ENCODE results near the gene SLC5A3. TPM values are rescaled to one million over a fixed set of nuclear protein-coding genes. Genes with fewer than 3 reads are reported as not detected.

SLC5A3 gene
- total RNA-seq, 1 experiment from 2014 or later = 12.3 TPM

DNA sequence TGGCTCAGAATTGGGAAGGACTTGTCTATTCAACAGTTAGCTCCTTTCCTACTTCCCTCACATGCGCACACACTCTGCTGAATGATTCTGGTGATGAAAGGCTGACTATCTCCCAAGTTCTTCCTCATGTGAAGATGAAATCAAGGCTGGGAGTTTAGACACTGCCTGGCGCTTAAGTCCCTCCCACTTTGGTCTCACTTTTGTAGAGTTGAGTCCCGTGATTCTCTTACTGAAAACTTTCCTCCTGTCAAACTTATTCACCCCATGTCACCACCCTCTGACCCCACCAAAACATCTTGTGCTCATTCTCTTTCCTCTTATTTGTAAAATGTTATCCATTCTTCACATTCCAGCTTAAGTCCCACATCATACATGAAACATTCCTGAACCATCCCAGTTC, 8.4 kb upstream of the SLC5A3 start:
- Histone ChIP-seq H3K56ac (ENCODE audit: insufficient read length, low read depth, low read length) (no peak overlapping the region), H2BK15ac (ENCODE audit: low read depth, low read length) (no peak overlapping the region), H3K79me1 (ENCODE audit: insufficient read depth, low read depth, low read length, poor library complexity, severe bottlenecking) (no peaks in the 10 kb centered on the region), H2BK20ac (ENCODE audit: low read depth, low read length, poor library complexity, severe bottlenecking) (peak overlapping the region; percentile 32), H3K79me2 (ENCODE audit: insufficient read depth, low read length) (no peaks in the 10 kb centered on the region), H3K9me3 (ENCODE audit: control insufficient read depth, low read depth, low read length) (no peaks in the 10 kb centered on the region), H3K18ac (ENCODE audit: insufficient read length, low read depth, low read length) (no peak overlapping the region), H2BK12ac (ENCODE audit: insufficient read length, low read depth, low read length) (no peak overlapping the region), H2BK5ac (ENCODE audit: insufficient read length, low read length) (no peak overlapping the region), H4K8ac (replicated peaks; ENCODE audit: insufficient read length, low read depth, low read length) (no peak overlapping the region), H2AFZ (ENCODE audit: low read length) (no peak overlapping the region), H4K91ac (ENCODE audit: insufficient read length, low read depth, low read length) (no peak overlapping the region), H3K14ac (ENCODE audit: insufficient read depth, low read length) (no peak overlapping the region), H3K4me1 (ENCODE audit: insufficient read depth, low read length) (no peaks in the 10 kb centered on the region), H3K4me2 (ENCODE audit: insufficient read depth, insufficient read length, low read length) (no peak overlapping the region), H3K23ac (ENCODE audit: insufficient read length, low read depth, low read length) (no peak overlapping the region), H2AK5ac (ENCODE audit: insufficient read length, low read length) (no peak overlapping the region), H3K27me3 (ENCODE audit: insufficient read depth, low read length) (no peaks in the 10 kb centered on the region), H3K9ac (ENCODE audit: extremely low read depth, insufficient read length, low read length) (no peak overlapping the region), H4K5ac (ENCODE audit: insufficient read length, low read depth, low read length) (no peak overlapping the region), H3T11ph (ENCODE audit: low read length) (no peak overlapping the region), H4K20me1 (ENCODE audit: control insufficient read depth, insufficient read depth, insufficient read length) (no peaks in the 10 kb centered on the region), H3K4ac (ENCODE audit: low read depth, low read length) (no peak overlapping the region), H2BK120ac (ENCODE audit: low read depth, low read length, poor library complexity, severe bottlenecking) (no peak overlapping the region), H3K27ac (ENCODE audit: insufficient read length, low read depth, low read length) (no peak overlapping the region), H3K23me2 (ENCODE audit: insufficient read length, low read depth, low read length, poor library complexity, severe bottlenecking) (no peaks in the 10 kb centered on the region)
- Mint-ChIP-seq H3K36me3 (ENCODE audit: insufficient read depth in 1 of 3, low read depth in 3 of 3) (no peaks in the 10 kb centered on the region), H3K27me3 (ENCODE audit: low read depth) (peaks cover 6% of the 10 kb centered on the region), H3K27ac (no peak overlapping the region; a peak in 1 of 7 replicates), H3K9me3 (no peaks in the 10 kb centered on the region), H3K4me3 (no peak overlapping the region), H3K4me1 (no peaks in the 10 kb centered on the region; a peak in 1 of 4 replicates)
- TF ChIP-seq CTCF (conservative IDR thresholded peaks at IDR 0.05) = no peak
- no peak for DNase-seq
- WGBS (ENCODE audit: extremely low coverage, insufficient read length, low lambda C conversion rate) = no CpG with 5 or more reads among the region's 3 CpGs
